Keratinocyte (primary cell): Measurements from ENCODE around the gene LDLRAD4.

Experiments used
- EZH2 ChIP-seq: IDR thresholded peaks from one replicate; pipeline ENCODE4 v1.6.1; 2012; ENCODE audit warnings: inconsistent platforms, mild to moderate bottlenecking, low read length, moderate library complexity
- TF ChIP-seq, protein P1 (sequence below), 3 experiments: IDR thresholded peaks in 1 of 3; conservative IDR thresholded peaks in 1 of 3; optimal IDR thresholded peaks in 1 of 3; 2 replicates in 2 of 3; 3 replicates in 1 of 3; pipeline versions ENCODE3 to v1.5.1; 2011; ENCODE audit warnings: low read length in 3 of 3, mild to moderate bottlenecking in 3 of 3, moderate library complexity in 2 of 3, control low read depth in 1 of 3, inconsistent platforms in 1 of 3; ENCODE audit not compliant: insufficient read depth in 2 of 3; ENCODE audit errors: extremely low read depth in 1 of 3

DNA sequence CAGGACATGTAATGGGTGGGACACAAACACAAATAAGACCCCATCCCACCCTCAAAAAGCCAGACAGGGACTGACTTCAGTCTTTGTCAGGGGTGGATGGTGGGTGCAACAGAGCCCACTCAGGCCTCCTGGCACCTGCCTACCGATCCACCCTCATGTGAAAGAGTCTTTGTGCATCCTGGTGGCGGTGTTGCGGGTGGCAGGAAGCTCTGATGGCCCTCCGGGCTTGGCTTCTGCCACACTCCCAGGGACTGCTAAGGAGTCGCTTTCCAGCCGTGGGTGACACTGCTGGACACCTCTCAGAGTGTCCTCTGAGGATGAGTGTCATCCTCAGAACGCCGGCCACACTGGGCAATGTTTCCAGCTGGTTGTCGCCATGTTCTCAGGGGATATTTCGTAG lies 92.6 kb downstream of the LDLRAD4 start:
- TF ChIP-seq, protein P1, sequence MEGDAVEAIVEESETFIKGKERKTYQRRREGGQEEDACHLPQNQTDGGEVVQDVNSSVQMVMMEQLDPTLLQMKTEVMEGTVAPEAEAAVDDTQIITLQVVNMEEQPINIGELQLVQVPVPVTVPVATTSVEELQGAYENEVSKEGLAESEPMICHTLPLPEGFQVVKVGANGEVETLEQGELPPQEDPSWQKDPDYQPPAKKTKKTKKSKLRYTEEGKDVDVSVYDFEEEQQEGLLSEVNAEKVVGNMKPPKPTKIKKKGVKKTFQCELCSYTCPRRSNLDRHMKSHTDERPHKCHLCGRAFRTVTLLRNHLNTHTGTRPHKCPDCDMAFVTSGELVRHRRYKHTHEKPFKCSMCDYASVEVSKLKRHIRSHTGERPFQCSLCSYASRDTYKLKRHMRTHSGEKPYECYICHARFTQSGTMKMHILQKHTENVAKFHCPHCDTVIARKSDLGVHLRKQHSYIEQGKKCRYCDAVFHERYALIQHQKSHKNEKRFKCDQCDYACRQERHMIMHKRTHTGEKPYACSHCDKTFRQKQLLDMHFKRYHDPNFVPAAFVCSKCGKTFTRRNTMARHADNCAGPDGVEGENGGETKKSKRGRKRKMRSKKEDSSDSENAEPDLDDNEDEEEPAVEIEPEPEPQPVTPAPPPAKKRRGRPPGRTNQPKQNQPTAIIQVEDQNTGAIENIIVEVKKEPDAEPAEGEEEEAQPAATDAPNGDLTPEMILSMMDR (optimal IDR thresholded peaks at IDR 0.05 in 1 of 3, IDR thresholded peaks at IDR 0.05 in 1 of 3, conservative IDR thresholded peaks at IDR 0.05 in 1 of 3; ENCODE audit: extremely low read depth in 1 of 3, insufficient read depth in 2 of 3, low read length in 3 of 3) = no peak
- no peak for TF ChIP-seq EZH2
